ENCODE measurements around the gene WHRN. TPM values are rescaled to one million over a fixed set of nuclear protein-coding genes. Genes with fewer than 3 reads are reported as not detected.

The WHRN gene
- total RNA-seq, 2 experiments from 2014 or later, result 19.9 to 20.5 TPM

GRCh38 chr9:114434878-114435311 lies 70.4 kb downstream of the WHRN start:
- no peak for ATAC-seq (ENCODE audit: poor library complexity)
- peak; percentile 45 for TF ChIP-seq CTCF (IDR thresholded peaks at IDR 0.05)
- no peaks in the 10 kb centered on the region for H3K9me3 ChIP-seq (ENCODE audit: control insufficient read depth in 1 of 2, insufficient read depth in 1 of 2, low read length in 2 of 2)
- CTCF ChIA-PET, result interaction anchor here (1.3 to 2.6 kb wide), 2 partner anchors 29 to 218 kb away, joined by 4 to 6 read pairs; no protein-coding TSS in a partner anchor
- H3K4me1 ChIP-seq (ENCODE audit: insufficient read depth, low read length), result peaks cover 9% of the 10 kb centered on the region
- DNase-seq, result peak in 4 of 14 experiments; percentile 16 to 47 (median 31)
- H3K27me3 ChIP-seq (ENCODE audit: control insufficient read depth in 1 of 2, insufficient read depth in 2 of 2, low read length in 2 of 2), result no peaks in the 10 kb centered on the region
- H3K4me3 ChIP-seq (ENCODE audit: low read length), result no peak overlapping the region
- intact Hi-C loops (cut with DNase I, micrococcal nuclease), result loop anchor here in 1 of 2 experiments (1.0 to 5.0 kb wide), 2 partner anchors 72 to 218 kb away; partner anchors contain the start of gene WHRN
- H3K4me3 Mint-ChIP-seq, result no peak overlapping the region
- H3K27ac ChIP-seq (ENCODE audit: low read depth in 1 of 2, low read length in 2 of 2), result no peak overlapping the region
- H3K4me1 Mint-ChIP-seq (ENCODE audit: low read depth), result peaks cover 5% of the 10 kb centered on the region
- no peaks in the 10 kb centered on the region for H3K36me3 Mint-ChIP-seq (ENCODE audit: low read depth)
- H3K27ac Mint-ChIP-seq, result no peak overlapping the region
- H3K36me3 ChIP-seq (ENCODE audit: insufficient read depth, low read length), result no peaks in the 10 kb centered on the region
- no peaks in the 10 kb centered on the region for H3K27me3 Mint-ChIP-seq
- no peaks in the 10 kb centered on the region for H3K9me3 Mint-ChIP-seq
- POLR2A ChIA-PET, result interaction anchor here (1.3 kb wide), 1 partner anchor 218 kb away, joined by 9 read pairs; no protein-coding TSS in a partner anchor

GRCh38 chr9:114433720-114434255 lies 71.5 kb downstream of the WHRN start:
- ChIA-PET CTCF (interaction anchor here (2.6 kb wide), 1 partner anchor 219 kb away, joined by 6 read pairs; no protein-coding TSS in a partner anchor), POLR2A (interaction anchor here (0.8 kb wide), 1 partner anchor 50 kb away, joined by 3 read pairs; no protein-coding TSS in a partner anchor)
- H3K36me3 ChIP-seq (ENCODE audit: insufficient read depth, low read length), result no peaks in the 10 kb centered on the region
- no peaks in the 10 kb centered on the region for H3K9me3 Mint-ChIP-seq
- no peaks in the 10 kb centered on the region for H3K27me3 ChIP-seq (ENCODE audit: control insufficient read depth in 1 of 2, insufficient read depth in 2 of 2, low read length in 2 of 2)
- H3K36me3 Mint-ChIP-seq (ENCODE audit: low read depth), result no peaks in the 10 kb centered on the region
- H3K4me3 ChIP-seq (ENCODE audit: low read length), result no peak overlapping the region
- no peak overlapping the region for H3K27ac ChIP-seq (ENCODE audit: low read depth in 1 of 2, low read length in 2 of 2)
- DNase-seq (peak in 1 of 14 experiments; percentile 24), ATAC-seq (ENCODE audit: poor library complexity) (peak; percentile 17)
- intact Hi-C loops (cut with DNase I, micrococcal nuclease), result loop anchor here in 1 of 2 experiments (1.0 kb wide), 1 partner anchor 220 kb away; no protein-coding TSS in a partner anchor
- H3K4me3 Mint-ChIP-seq, result no peak overlapping the region
- peaks cover 9% of the 10 kb centered on the region for H3K4me1 ChIP-seq (ENCODE audit: insufficient read depth, low read length)
- peaks cover 5% of the 10 kb centered on the region for H3K4me1 Mint-ChIP-seq (ENCODE audit: low read depth)
- no peaks in the 10 kb centered on the region for H3K27me3 Mint-ChIP-seq
- no peak overlapping the region for H3K27ac Mint-ChIP-seq
- no peak for TF ChIP-seq CTCF (IDR thresholded peaks at IDR 0.05)
- no peaks in the 10 kb centered on the region for H3K9me3 ChIP-seq (ENCODE audit: control insufficient read depth in 1 of 2, insufficient read depth in 1 of 2, low read length in 2 of 2)

GRCh38 chr9:114433086-114433485 lies 72.2 kb downstream of the WHRN start:
- Histone ChIP-seq H3K9me3 (ENCODE audit: control insufficient read depth in 1 of 2, insufficient read depth in 1 of 2, low read length in 2 of 2) (no peaks in the 10 kb centered on the region), H3K36me3 (ENCODE audit: insufficient read depth, low read length) (no peaks in the 10 kb centered on the region), H3K27me3 (ENCODE audit: control insufficient read depth in 1 of 2, insufficient read depth in 2 of 2, low read length in 2 of 2) (no peaks in the 10 kb centered on the region), H3K4me1 (ENCODE audit: insufficient read depth, low read length) (peaks cover 9% of the 10 kb centered on the region), H3K27ac (ENCODE audit: low read depth in 1 of 2, low read length in 2 of 2) (no peak overlapping the region), H3K4me3 (ENCODE audit: low read length) (no peak overlapping the region)
- Mint-ChIP-seq H3K9me3 (no peaks in the 10 kb centered on the region), H3K27ac (no peak overlapping the region), H3K4me3 (no peak overlapping the region), H3K27me3 (no peaks in the 10 kb centered on the region), H3K4me1 (ENCODE audit: low read depth) (peaks cover 5% of the 10 kb centered on the region), H3K36me3 (ENCODE audit: low read depth) (no peaks in the 10 kb centered on the region)
- ChIA-PET POLR2A (interaction anchor here (0.8 kb wide), 1 partner anchor 51 kb away, joined by 3 read pairs; no protein-coding TSS in a partner anchor), CTCF (no interaction called here)
- ATAC-seq (ENCODE audit: poor library complexity), result no peak
- TF ChIP-seq CTCF (IDR thresholded peaks at IDR 0.05), result no peak
- intact Hi-C loops (cut with DNase I, micrococcal nuclease), result no loop called here
- DNase-seq, result no peak
